ENCODE data around the gene DMGDH.

The DMGDH gene

DNA sequence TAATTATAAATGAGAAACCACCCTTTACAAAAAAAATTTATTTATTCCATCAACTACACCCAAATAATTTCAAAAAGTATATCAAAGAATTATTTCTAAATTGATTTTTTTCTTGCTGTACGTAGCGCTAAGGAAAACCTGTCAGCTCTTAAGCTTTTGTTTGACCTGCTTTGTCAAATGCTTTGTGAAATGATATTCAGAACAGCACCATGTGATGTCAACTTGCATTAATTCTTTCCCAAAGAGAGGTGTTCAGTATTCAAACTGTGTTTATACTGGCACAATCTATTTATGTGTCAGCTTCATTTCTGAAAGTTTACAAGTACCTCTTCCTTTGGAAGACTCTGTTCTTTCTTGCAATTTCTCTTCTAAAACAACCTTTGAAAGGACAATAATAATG is 72.4 kb downstream of the DMGDH start:
- TF ChIP-seq TEAD4 (IDR thresholded peaks at IDR 0.05), result no peak
- TF ChIP-seq EGR1 (IDR thresholded peaks at IDR 0.05), result no peak
- TF ChIP-seq, protein P1, sequence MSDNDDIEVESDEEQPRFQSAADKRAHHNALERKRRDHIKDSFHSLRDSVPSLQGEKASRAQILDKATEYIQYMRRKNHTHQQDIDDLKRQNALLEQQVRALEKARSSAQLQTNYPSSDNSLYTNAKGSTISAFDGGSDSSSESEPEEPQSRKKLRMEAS (IDR thresholded peaks at IDR 0.05), result no peak
- TF ChIP-seq, protein P2, sequence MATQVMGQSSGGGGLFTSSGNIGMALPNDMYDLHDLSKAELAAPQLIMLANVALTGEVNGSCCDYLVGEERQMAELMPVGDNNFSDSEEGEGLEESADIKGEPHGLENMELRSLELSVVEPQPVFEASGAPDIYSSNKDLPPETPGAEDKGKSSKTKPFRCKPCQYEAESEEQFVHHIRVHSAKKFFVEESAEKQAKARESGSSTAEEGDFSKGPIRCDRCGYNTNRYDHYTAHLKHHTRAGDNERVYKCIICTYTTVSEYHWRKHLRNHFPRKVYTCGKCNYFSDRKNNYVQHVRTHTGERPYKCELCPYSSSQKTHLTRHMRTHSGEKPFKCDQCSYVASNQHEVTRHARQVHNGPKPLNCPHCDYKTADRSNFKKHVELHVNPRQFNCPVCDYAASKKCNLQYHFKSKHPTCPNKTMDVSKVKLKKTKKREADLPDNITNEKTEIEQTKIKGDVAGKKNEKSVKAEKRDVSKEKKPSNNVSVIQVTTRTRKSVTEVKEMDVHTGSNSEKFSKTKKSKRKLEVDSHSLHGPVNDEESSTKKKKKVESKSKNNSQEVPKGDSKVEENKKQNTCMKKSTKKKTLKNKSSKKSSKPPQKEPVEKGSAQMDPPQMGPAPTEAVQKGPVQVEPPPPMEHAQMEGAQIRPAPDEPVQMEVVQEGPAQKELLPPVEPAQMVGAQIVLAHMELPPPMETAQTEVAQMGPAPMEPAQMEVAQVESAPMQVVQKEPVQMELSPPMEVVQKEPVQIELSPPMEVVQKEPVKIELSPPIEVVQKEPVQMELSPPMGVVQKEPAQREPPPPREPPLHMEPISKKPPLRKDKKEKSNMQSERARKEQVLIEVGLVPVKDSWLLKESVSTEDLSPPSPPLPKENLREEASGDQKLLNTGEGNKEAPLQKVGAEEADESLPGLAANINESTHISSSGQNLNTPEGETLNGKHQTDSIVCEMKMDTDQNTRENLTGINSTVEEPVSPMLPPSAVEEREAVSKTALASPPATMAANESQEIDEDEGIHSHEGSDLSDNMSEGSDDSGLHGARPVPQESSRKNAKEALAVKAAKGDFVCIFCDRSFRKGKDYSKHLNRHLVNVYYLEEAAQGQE (IDR thresholded peaks at IDR 0.05; ENCODE audit: low read depth), result no peak
- TF ChIP-seq CREB1 (IDR thresholded peaks at IDR 0.05; ENCODE audit: low read depth), result no peak
- no peak for TF ChIP-seq ZBTB7A (IDR thresholded peaks at IDR 0.05; ENCODE audit: low read depth)
- TF ChIP-seq NFIC (IDR thresholded peaks at IDR 0.05), result no peak
- TF ChIP-seq CEBPB (IDR thresholded peaks at IDR 0.05), result no peak
- no peak for TF ChIP-seq EP300 (IDR thresholded peaks at IDR 0.05; ENCODE audit: borderline replicate concordance)
- no peak for TF ChIP-seq YY1 (IDR thresholded peaks at IDR 0.05; ENCODE audit: low read depth)
- TF ChIP-seq FOXM1 (IDR thresholded peaks at IDR 0.05; ENCODE audit: borderline replicate concordance, low read depth), result no peak
- TF ChIP-seq, protein P3, sequence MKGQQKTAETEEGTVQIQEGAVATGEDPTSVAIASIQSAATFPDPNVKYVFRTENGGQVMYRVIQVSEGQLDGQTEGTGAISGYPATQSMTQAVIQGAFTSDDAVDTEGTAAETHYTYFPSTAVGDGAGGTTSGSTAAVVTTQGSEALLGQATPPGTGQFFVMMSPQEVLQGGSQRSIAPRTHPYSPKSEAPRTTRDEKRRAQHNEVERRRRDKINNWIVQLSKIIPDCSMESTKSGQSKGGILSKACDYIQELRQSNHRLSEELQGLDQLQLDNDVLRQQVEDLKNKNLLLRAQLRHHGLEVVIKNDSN (IDR thresholded peaks at IDR 0.05), result no peak
- TF ChIP-seq TCF12 (IDR thresholded peaks at IDR 0.05; ENCODE audit: low read depth), result no peak
- TF ChIP-seq TAF1 (IDR thresholded peaks at IDR 0.05; ENCODE audit: low read depth), result no peak
- TF ChIP-seq RAD21 (IDR thresholded peaks at IDR 0.05; ENCODE audit: low read depth), result no peak

DNA sequence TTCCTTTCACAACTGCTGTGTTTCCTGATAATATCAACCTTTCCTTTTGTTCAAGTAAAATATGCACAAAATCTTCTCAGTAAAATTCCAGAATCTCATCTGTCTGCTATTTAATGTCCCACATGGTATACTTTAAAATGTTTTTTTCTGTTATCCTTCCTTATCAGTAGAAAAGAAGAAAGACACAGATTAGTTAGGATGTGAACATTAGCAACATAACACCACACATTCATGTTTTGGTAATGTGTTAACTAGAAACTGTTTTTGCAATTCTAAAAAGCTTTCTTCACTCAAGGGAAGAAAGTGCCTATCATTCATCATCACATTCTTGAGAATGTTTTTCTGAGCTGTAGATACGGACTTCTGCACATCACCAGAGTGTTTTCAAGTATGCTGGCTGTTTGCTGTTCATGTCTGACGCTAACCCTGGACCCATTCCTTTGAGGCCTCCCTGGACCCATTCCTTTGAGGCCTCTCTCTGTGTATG is 73.9 kb downstream of the DMGDH start:
- TF ChIP-seq TCF12 (IDR thresholded peaks at IDR 0.05; ENCODE audit: low read depth), result no peak
- no peak for TF ChIP-seq TAF1 (IDR thresholded peaks at IDR 0.05; ENCODE audit: low read depth)
- TF ChIP-seq CREB1 (IDR thresholded peaks at IDR 0.05; ENCODE audit: low read depth), result no peak
- TF ChIP-seq, protein P1 (IDR thresholded peaks at IDR 0.05), result no peak
- TF ChIP-seq NFIC (IDR thresholded peaks at IDR 0.05), result no peak
- TF ChIP-seq, protein P3 (IDR thresholded peaks at IDR 0.05), result no peak
- TF ChIP-seq FOXM1 (IDR thresholded peaks at IDR 0.05; ENCODE audit: borderline replicate concordance, low read depth), result no peak
- TF ChIP-seq CEBPB (IDR thresholded peaks at IDR 0.05), result no peak
- no peak for TF ChIP-seq EP300 (IDR thresholded peaks at IDR 0.05; ENCODE audit: borderline replicate concordance)
- no peak for TF ChIP-seq ZBTB7A (IDR thresholded peaks at IDR 0.05; ENCODE audit: low read depth)
- no peak for TF ChIP-seq TEAD4 (IDR thresholded peaks at IDR 0.05)
- TF ChIP-seq RAD21 (IDR thresholded peaks at IDR 0.05; ENCODE audit: low read depth), result no peak
- no peak for TF ChIP-seq EGR1 (IDR thresholded peaks at IDR 0.05)
- TF ChIP-seq YY1 (IDR thresholded peaks at IDR 0.05; ENCODE audit: low read depth), result no peak
- TF ChIP-seq, protein P2 (IDR thresholded peaks at IDR 0.05; ENCODE audit: low read depth), result no peak

DNA sequence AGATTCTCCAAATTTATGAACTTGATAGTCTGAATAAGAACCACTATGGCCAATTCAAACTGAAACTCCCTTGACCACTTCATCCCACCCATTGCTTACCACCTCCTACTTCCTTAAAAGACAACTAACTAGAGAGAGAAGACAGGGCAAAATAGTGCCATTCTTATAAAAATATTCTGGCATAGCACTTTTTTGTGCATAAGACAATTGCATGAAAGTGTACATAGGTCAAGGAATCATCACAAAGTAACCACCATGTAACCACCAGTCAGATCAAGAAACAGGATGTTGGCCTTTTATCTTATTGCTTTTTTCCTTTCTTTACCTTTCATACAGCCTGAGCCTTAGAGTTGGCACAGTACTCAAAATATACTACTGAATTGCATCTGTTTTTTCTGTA is 76.3 kb downstream of the DMGDH start:
- TF ChIP-seq, protein P3 (IDR thresholded peaks at IDR 0.05), result no peak
- TF ChIP-seq RAD21 (IDR thresholded peaks at IDR 0.05; ENCODE audit: low read depth) (no peak), TAF1 (IDR thresholded peaks at IDR 0.05; ENCODE audit: low read depth) (no peak), CEBPB (IDR thresholded peaks at IDR 0.05) (no peak), EP300 (IDR thresholded peaks at IDR 0.05; ENCODE audit: borderline replicate concordance) (no peak), CREB1 (IDR thresholded peaks at IDR 0.05; ENCODE audit: low read depth) (no peak), TEAD4 (IDR thresholded peaks at IDR 0.05) (no peak), ZBTB7A (IDR thresholded peaks at IDR 0.05; ENCODE audit: low read depth) (no peak), YY1 (IDR thresholded peaks at IDR 0.05; ENCODE audit: low read depth) (no peak), FOXM1 (IDR thresholded peaks at IDR 0.05; ENCODE audit: borderline replicate concordance, low read depth) (no peak), EGR1 (IDR thresholded peaks at IDR 0.05) (no peak), NFIC (IDR thresholded peaks at IDR 0.05) (no peak), TCF12 (IDR thresholded peaks at IDR 0.05; ENCODE audit: low read depth) (no peak)
- TF ChIP-seq, protein P1 (IDR thresholded peaks at IDR 0.05), result no peak
- TF ChIP-seq, protein P2 (IDR thresholded peaks at IDR 0.05; ENCODE audit: low read depth), result no peak

Data from Ishikawa (cell line).